ENCODE measurements around the gene CBLB. TPM values are rescaled to one million over a fixed set of nuclear protein-coding genes. Genes with fewer than 3 reads are reported as not detected.

Gene CBLB
- total and polyA plus RNA-seq, 7 donors = 4.2 to 18.2 (median 12.1) TPM

DNA sequence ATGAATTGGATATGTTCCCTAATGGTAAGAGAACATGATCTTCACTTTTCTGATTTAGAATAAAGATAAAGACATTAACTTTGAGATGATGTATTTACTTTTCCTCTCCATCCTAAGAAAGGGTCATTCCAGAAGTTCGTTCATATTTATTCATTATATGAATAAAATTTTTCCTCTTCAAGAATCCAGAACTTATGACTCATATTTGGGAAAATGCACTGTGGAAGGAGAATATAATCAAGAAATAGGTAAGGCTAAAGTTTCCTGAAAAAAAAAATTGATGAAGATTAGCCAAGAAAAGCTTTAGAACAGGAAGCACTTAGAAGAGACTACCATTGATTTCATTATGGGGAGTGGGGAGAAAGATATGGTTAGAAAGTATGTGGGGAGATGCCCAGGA, 36.5 kb upstream of the CBLB start:
- no peaks in the 10 kb centered on the region for H3K36me3 ChIP-seq (ENCODE audit: insufficient read depth in 1 of 2, low read depth in 1 of 2)
- no peaks in the 10 kb centered on the region for H3K27me3 ChIP-seq (ENCODE audit: insufficient read depth in 3 of 3, low read length in 2 of 3)
- no peak overlapping the region for H3K4me3 ChIP-seq
- no peak overlapping the region for H3K27ac ChIP-seq
- intact Hi-C loops (cut with DNase I) = no loop called here
- ATAC-seq (no peak), DNase-seq (no peak)
- WGBS, 3 donors = 56 to 76% (median 70%) methylated on average over 1 of the region's 1 CpG
- TF ChIP-seq CTCF (IDR thresholded peaks at IDR 0.05) = no peak
- H3K9me3 ChIP-seq = no peaks in the 10 kb centered on the region
- H3K4me1 ChIP-seq = peaks cover 32% of the 10 kb centered on the region

- H3K4me3 ChIP-seq = no peak overlapping the region
- 61 to 63% (median 62%) methylated on average over 5 of the region's 5 CpGs for WGBS, 3 donors
- DNase-seq (no peak), ATAC-seq (no peak)
- H3K27ac ChIP-seq = no peak overlapping the region
- TF ChIP-seq CTCF (IDR thresholded peaks at IDR 0.05) = no peak
- no peaks in the 10 kb centered on the region for H3K36me3 ChIP-seq (ENCODE audit: insufficient read depth in 1 of 2, low read depth in 1 of 2)
- H3K4me1 ChIP-seq = peaks cover 32% of the 10 kb centered on the region
- no peaks in the 10 kb centered on the region for H3K9me3 ChIP-seq
- H3K27me3 ChIP-seq (ENCODE audit: insufficient read depth in 3 of 3, low read length in 2 of 3) = no peaks in the 10 kb centered on the region
- intact Hi-C loops (cut with DNase I) = no loop called here
Observed at GRCh38 chr3:105904678-105905284, 36.0 kb upstream of the CBLB start.

DNA sequence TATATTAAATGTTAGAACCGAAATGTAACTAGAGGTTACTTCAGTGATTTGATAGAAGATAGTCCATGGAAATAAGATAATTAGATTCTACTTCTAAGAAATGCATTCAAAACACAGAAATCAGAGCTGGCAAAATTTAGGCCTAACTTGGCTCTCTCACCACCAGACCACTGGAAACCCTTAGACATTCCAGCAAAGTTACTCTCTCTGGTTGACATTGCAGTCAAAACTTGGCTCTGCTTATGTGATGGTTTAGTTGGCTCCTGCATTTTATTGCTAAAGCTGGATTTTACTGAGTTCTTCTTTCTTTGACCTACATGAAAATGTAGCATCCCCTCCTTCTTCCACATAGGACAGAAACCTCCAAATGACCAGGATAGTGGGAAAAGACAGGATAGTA, 35.4 kb upstream of the CBLB start:
- DNase-seq (no peak), ATAC-seq (no peak)
- Histone ChIP-seq H3K36me3 (ENCODE audit: insufficient read depth in 1 of 2, low read depth in 1 of 2) (no peaks in the 10 kb centered on the region), H3K4me1 (peaks cover 32% of the 10 kb centered on the region), H3K4me3 (no peak overlapping the region), H3K27ac (no peak overlapping the region), H3K9me3 (no peaks in the 10 kb centered on the region), H3K27me3 (ENCODE audit: insufficient read depth in 3 of 3, low read length in 2 of 3) (no peaks in the 10 kb centered on the region)
- intact Hi-C loops (cut with DNase I) = no loop called here
- TF ChIP-seq CTCF (IDR thresholded peaks at IDR 0.05) = no peak
- 94 to 100% (median 96%) methylated on average over 1 of the region's 1 CpG for WGBS, 3 donors

- intact Hi-C loops (cut with DNase I) = no loop called here
- Histone ChIP-seq H3K4me3 (no peak overlapping the region), H3K9me3 (no peaks in the 10 kb centered on the region), H3K27me3 (ENCODE audit: insufficient read depth in 3 of 3, low read length in 2 of 3) (no peaks in the 10 kb centered on the region), H3K36me3 (ENCODE audit: insufficient read depth in 1 of 2, low read depth in 1 of 2) (no peaks in the 10 kb centered on the region), H3K27ac (no peak overlapping the region), H3K4me1 (peaks cover 2% of the 10 kb centered on the region)
- no peak for TF ChIP-seq CTCF (IDR thresholded peaks at IDR 0.05)
- DNase-seq = no peak
- 86 to 94% (median 90%) methylated on average over 2 of the region's 2 CpGs for WGBS, 3 donors
- no peak for ATAC-seq
Observed at GRCh38 chr3:105899516-105899915, 30.7 kb upstream of the CBLB start.

DNA sequence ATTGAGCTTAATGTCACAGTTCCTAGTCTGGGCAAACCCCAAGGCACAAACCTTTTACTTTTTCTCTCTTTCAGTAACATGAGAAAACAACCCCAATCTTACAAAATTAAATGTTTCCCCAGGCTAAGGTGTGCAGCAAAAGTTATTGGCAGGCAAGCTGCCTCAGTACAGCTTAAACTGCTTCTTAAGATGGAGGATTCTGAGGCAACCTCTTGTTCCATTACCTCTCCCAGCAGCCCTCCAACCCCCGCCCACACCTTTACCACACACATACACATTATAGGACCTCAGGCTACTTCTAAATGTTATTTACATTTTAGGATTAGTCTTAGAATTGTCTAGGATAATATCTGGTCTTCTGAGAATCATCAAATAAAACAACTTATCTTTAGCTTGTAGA, 22.3 kb upstream of the CBLB start:
- H3K27me3 ChIP-seq (ENCODE audit: insufficient read depth in 3 of 3, low read length in 2 of 3) = no peaks in the 10 kb centered on the region
- H3K36me3 ChIP-seq (ENCODE audit: insufficient read depth in 1 of 2, low read depth in 1 of 2) = no peaks in the 10 kb centered on the region
- DNase-seq (no peak), ATAC-seq (no peak)
- no peak overlapping the region for H3K4me3 ChIP-seq
- no peak overlapping the region for H3K27ac ChIP-seq
- no peaks in the 10 kb centered on the region for H3K9me3 ChIP-seq
- TF ChIP-seq CTCF (IDR thresholded peaks at IDR 0.05) = no peak
- WGBS, 3 donors = 96 to 100% (median 96%) methylated on average over 1 of the region's 1 CpG
- intact Hi-C loops (cut with DNase I) = no loop called here
- H3K4me1 ChIP-seq = no peaks in the 10 kb centered on the region

All from psoas muscle (tissue), 8 donors.